ENCODE data around the gene SIRT5.
A peak's percentile ranks its signal among the peaks of the same experiment; 100 is the strongest.

SIRT5 gene
- long read RNA-seq, full-length matches to known transcripts = 3 of 80 reads
- long read RNA-seq, partial matches to known transcripts = 22 of 80 reads
- long read RNA-seq, other reads (novel, unspliced or antisense) = 55 of 80 reads

- TF ChIP-seq, protein P1, sequence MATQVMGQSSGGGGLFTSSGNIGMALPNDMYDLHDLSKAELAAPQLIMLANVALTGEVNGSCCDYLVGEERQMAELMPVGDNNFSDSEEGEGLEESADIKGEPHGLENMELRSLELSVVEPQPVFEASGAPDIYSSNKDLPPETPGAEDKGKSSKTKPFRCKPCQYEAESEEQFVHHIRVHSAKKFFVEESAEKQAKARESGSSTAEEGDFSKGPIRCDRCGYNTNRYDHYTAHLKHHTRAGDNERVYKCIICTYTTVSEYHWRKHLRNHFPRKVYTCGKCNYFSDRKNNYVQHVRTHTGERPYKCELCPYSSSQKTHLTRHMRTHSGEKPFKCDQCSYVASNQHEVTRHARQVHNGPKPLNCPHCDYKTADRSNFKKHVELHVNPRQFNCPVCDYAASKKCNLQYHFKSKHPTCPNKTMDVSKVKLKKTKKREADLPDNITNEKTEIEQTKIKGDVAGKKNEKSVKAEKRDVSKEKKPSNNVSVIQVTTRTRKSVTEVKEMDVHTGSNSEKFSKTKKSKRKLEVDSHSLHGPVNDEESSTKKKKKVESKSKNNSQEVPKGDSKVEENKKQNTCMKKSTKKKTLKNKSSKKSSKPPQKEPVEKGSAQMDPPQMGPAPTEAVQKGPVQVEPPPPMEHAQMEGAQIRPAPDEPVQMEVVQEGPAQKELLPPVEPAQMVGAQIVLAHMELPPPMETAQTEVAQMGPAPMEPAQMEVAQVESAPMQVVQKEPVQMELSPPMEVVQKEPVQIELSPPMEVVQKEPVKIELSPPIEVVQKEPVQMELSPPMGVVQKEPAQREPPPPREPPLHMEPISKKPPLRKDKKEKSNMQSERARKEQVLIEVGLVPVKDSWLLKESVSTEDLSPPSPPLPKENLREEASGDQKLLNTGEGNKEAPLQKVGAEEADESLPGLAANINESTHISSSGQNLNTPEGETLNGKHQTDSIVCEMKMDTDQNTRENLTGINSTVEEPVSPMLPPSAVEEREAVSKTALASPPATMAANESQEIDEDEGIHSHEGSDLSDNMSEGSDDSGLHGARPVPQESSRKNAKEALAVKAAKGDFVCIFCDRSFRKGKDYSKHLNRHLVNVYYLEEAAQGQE (IDR thresholded peaks at IDR 0.05; ENCODE audit: insufficient replicate concordance, low read depth) = no peak
- TF ChIP-seq POLR2AphosphoS5 (IDR thresholded peaks at IDR 0.05; ENCODE audit: low read depth) = peak; percentile 83
- peak within 1 kb of the TSS; percentile 97 for H3K27ac ChIP-seq (replicated peaks)
- DNase-seq (ENCODE audit: low read depth in 1 of 2, low spot score in 1 of 2) = peak; percentile 74 to 86
- H3K4me3 ChIP-seq (replicated peaks; ENCODE audit: insufficient read depth, low read length) = peak within 1 kb of the TSS; percentile 84
- H3K27me3 ChIP-seq (ENCODE audit: insufficient read depth, poor library complexity, severe bottlenecking) = no peaks in the 10 kb centered on the region
Observed at GRCh38 chr6:13574571-13575376, at the start of gene SIRT5. Gene SIRT5, plus strand, starts transcription at chr6:13574601. Its CDS starts 9,510 bp downstream, at chr6:13584111.

GRCh38 chr6:13524801-13525508 lies 49.4 kb upstream of the SIRT5 start:
- TF ChIP-seq POLR2AphosphoS5 (IDR thresholded peaks at IDR 0.05; ENCODE audit: low read depth) (no peak), SPI1 (IDR thresholded peaks at IDR 0.05; ENCODE audit: borderline replicate concordance, low read depth) (no peak), GABPA (IDR thresholded peaks at IDR 0.05; ENCODE audit: low read depth) (no peak)
- TF ChIP-seq, protein P1 (IDR thresholded peaks at IDR 0.05; ENCODE audit: insufficient replicate concordance, low read depth) = no peak
- TF ChIP-seq, protein P2, sequence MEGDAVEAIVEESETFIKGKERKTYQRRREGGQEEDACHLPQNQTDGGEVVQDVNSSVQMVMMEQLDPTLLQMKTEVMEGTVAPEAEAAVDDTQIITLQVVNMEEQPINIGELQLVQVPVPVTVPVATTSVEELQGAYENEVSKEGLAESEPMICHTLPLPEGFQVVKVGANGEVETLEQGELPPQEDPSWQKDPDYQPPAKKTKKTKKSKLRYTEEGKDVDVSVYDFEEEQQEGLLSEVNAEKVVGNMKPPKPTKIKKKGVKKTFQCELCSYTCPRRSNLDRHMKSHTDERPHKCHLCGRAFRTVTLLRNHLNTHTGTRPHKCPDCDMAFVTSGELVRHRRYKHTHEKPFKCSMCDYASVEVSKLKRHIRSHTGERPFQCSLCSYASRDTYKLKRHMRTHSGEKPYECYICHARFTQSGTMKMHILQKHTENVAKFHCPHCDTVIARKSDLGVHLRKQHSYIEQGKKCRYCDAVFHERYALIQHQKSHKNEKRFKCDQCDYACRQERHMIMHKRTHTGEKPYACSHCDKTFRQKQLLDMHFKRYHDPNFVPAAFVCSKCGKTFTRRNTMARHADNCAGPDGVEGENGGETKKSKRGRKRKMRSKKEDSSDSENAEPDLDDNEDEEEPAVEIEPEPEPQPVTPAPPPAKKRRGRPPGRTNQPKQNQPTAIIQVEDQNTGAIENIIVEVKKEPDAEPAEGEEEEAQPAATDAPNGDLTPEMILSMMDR (IDR thresholded peaks at IDR 0.05; ENCODE audit: insufficient read depth, low read length) = no peak
- Histone ChIP-seq H3K27me3 (ENCODE audit: insufficient read depth, poor library complexity, severe bottlenecking) (no peaks in the 10 kb centered on the region), H3K27ac (replicated peaks) (no peak overlapping the region), H3K4me3 (replicated peaks; ENCODE audit: insufficient read depth, low read length) (no peak overlapping the region)
- DNase-seq (ENCODE audit: low read depth in 1 of 2, low spot score in 1 of 2) = no peak

DNA sequence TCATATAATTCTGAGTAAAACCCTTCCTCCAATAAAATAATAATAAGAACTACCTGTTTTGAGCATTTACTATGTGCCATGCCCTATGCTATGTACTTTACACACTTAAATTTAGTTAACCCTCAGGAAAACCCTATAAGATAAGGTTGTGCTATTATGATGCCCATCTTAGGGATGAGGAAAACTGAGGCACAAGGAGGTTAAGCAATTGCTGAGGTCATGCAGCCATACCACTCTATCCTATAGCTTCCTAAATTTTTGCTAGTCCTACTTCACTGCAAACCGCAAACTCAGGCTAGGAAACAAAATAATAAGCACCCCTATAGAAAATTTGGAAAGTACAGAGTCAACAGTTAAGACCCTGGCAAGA lies 48.1 kb upstream of the SIRT5 start:
- no peak overlapping the region for H3K4me3 ChIP-seq (replicated peaks; ENCODE audit: insufficient read depth, low read length)
- no peak for DNase-seq (ENCODE audit: low read depth in 1 of 2, low spot score in 1 of 2)
- no peak for TF ChIP-seq SPI1 (IDR thresholded peaks at IDR 0.05; ENCODE audit: borderline replicate concordance, low read depth)
- TF ChIP-seq, protein P2 (IDR thresholded peaks at IDR 0.05; ENCODE audit: insufficient read depth, low read length) = no peak
- TF ChIP-seq, protein P1 (IDR thresholded peaks at IDR 0.05; ENCODE audit: insufficient replicate concordance, low read depth) = no peak
- no peak for TF ChIP-seq POLR2AphosphoS5 (IDR thresholded peaks at IDR 0.05; ENCODE audit: low read depth)
- TF ChIP-seq GABPA (IDR thresholded peaks at IDR 0.05; ENCODE audit: low read depth) = 0 out of 2 replicates have a peak, but pooled peaks have one; percentile 7
- no peaks in the 10 kb centered on the region for H3K27me3 ChIP-seq (ENCODE audit: insufficient read depth, poor library complexity, severe bottlenecking)
- peak overlapping the region; percentile 78 for H3K27ac ChIP-seq (replicated peaks)

Data from HL-60 (cell line).